GM12892 (cell line): Measurements from ENCODE around the gene MMP24OS.

ENCODE experiments used
- DNase-seq: peaks from one replicate; pipeline ENCODE4 v3.0.0; 2011; ENCODE audit not compliant: insufficient read length
- FAIRE-seq: peaks from 2 replicates; lab custom pipeline; 2011; peaks lifted over from hg19 to GRCh38; lab: Jason Lieb, UNC
- POLR2A ChIP-seq: IDR thresholded peaks from 2 replicates; pipeline ENCODE4 v1.6.1; 2011; ENCODE audit warnings: low read depth, low read length, control low read depth
- POLR2AphosphoS5 ChIP-seq: IDR thresholded peaks from 2 replicates; pipeline ENCODE4 v1.6.1; 2011; ENCODE audit warnings: low read depth, low read length, control low read depth
- TAF1 ChIP-seq: IDR thresholded peaks from 2 replicates; pipeline ENCODE4 v1.6.1; 2011; ENCODE audit warnings: low read depth, mild to moderate bottlenecking, control low read depth, low read length, borderline replicate concordance

MMP24OS gene

DNA sequence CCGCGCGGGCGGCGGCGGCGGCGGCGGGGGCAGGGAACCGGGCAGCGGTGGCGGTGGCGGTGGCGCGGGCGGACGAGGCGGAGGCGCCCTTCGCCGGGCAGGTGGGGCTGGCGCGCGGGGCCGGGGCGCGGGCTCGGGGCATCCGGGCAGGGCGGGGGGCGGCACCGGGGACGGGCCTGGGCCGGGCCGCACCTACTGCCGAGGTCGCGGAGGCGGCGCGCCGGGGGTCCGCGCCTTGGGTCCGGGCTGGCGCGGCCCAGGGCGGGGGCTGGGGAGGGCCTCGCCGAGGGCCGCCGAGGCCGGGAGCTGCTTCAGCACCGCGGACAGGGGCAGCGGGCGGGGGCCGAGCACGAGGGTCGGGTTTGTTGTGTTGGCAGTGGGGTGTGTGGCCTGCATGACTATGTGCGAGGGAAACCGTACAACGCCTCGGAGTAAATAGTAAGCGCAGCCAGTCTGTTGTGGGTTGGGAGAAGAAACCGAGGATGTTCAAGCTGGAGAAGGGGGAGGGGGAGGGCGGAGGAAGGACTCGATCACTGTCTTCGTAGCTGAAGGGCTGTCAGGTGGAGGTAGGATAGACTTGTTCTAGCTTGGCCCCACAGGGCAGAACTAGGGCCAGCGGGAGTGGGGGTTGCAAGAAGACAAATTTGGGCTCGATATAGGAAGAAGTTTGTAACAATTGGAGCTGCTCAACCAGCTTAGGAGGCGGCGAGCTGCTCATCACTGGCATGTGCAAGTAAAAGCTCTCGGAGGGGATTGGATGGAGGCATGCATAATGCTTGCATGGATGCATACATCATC, 50.8 kb downstream of the MMP24OS start:
- DNase-seq (no peak), FAIRE-seq (no peak)

More for the DNA sequence above, 50.8 kb downstream of the MMP24OS start:
- no peak for TF ChIP-seq POLR2A
- no peak for TF ChIP-seq TAF1
- no peak for TF ChIP-seq POLR2AphosphoS5
